Sigmoid colon (tissue), 7 donors: ENCODE measurements around the gene NR2F6. TPM values are rescaled to one million over a fixed set of nuclear protein-coding genes. Genes with fewer than 3 reads are reported as not detected.

Source experiments
- DNase-seq: peaks from one replicate; pipeline ENCODE4 v3.0.0-alpha.2; 2019
- H3K27ac ChIP-seq, 4 donors: fragments of 200-600 bp; sonication (generic); one replicate each; pipeline ENCODE4 v1.5.1; 2016 to 2019; ENCODE audit warnings: mild to moderate bottlenecking in 1 of 4
- H3K27me3 ChIP-seq, 3 donors: fragments of 200-600 bp; sonication (generic); one replicate each; pipeline ENCODE4 v1.5.1; 2019; ENCODE audit warnings: mild to moderate bottlenecking in 1 of 3
- H3K36me3 ChIP-seq, 4 donors: fragments of 200-600 bp; sonication (generic); one replicate each; pipeline ENCODE4 v1.5.1; 2016 to 2019
- H3K4me1 ChIP-seq, 4 donors: fragments of 200-600 bp; sonication (generic); one replicate each; pipeline ENCODE4 v1.5.1; 2017 to 2019
- H3K4me3 ChIP-seq, 4 donors: fragments of 200-600 bp; sonication (generic); one replicate each; pipeline ENCODE4 v1.5.1; 2017 to 2019; ENCODE audit warnings: mild to moderate bottlenecking in 2 of 4, moderate library complexity in 1 of 4
- H3K9me3 ChIP-seq, 4 donors: fragments of 200-600 bp in 3 of 4; sonication (generic) in 3 of 4; one replicate each; pipeline versions ENCODE4 v1.5.1 to v1.6.1; 2013 to 2019
- CTCF ChIP-seq, 4 experiments: fragments of 450-650 bp in 3 of 4; fragments of 200-600 bp in 1 of 4; IDR thresholded peaks; one replicate each; pipeline ENCODE4 v1.5.1; 2016 to 2019; ENCODE audit warnings: antibody characterized with exemption in 4 of 4, mild to moderate bottlenecking in 3 of 4, moderate library complexity in 2 of 4
- EP300 ChIP-seq, 4 donors: sonication (generic); formaldehyde crosslinking; IDR thresholded peaks; one replicate each; pipeline ENCODE4 v1.6.1; 2017; ENCODE audit warnings: antibody characterized with exemption in 4 of 4
- POLR2A ChIP-seq, 2 donors: fragments of 450-650 bp; IDR thresholded peaks; one replicate each; pipeline ENCODE4 v1.6.1; 2016; ENCODE audit warnings: antibody characterized with exemption in 2 of 2, mild to moderate bottlenecking in 2 of 2, moderate library complexity in 2 of 2
- POLR2AphosphoS5 ChIP-seq, 4 donors: sonication (generic); formaldehyde crosslinking; IDR thresholded peaks; one replicate each; pipeline ENCODE4 v1.6.1; 2017; ENCODE audit warnings: antibody characterized with exemption in 4 of 4
- WGBS, 2 donors: extraction: QIAGEN DNeasy Blood & Tissue Kit; methylation state at CpG; one replicate each; pipeline ENCODE4 v1.1.7; 2013; 5-methylcytosine and 5-hydroxymethylcytosine counted together
- intact Hi-C: fragments of 100-400 bp; cut with DNase I; formaldehyde crosslinking; loops from one replicate; pipeline ENCODE4 v1.15.1; 2023
- polyA plus RNA-seq, 3 donors: library from polyadenylated mRNA; stranded (reverse); fragments of 200-250 nt; gene quantifications; one replicate each; pipeline ENCODE4 v1.2.3, GENCODE V29; 2013
- total RNA-seq, 4 donors: library from RNA; depleted of rRNA; stranded (reverse); fragments of >200 nt; gene quantifications; one replicate each; pipeline ENCODE4 v1.1.0, GENCODE V29; 2016
- donor health status: healthy with polysubstance abuse.
- donor health status: Bipolar disorder and iron deficiency.
- donor health status: healthy.

The NR2F6 gene
- total and polyA plus RNA-seq, 7 donors = 21.6 to 72.1 (median 32.6) TPM

- intact Hi-C loops = loop anchor here (2.0 kb wide), 2 partner anchors 21 to 51 kb away; partner anchors contain the start of genes NR2F6 and USE1
- H3K4me3 ChIP-seq = no peak overlapping the region
- 90 to 94% methylated on average over 7 of the region's 7 CpGs for WGBS, 2 donors
- H3K9me3 ChIP-seq = no peaks in the 10 kb centered on the region
- TF ChIP-seq CTCF (IDR thresholded peaks at IDR 0.05) = no peak
- TF ChIP-seq POLR2AphosphoS5 (IDR thresholded peaks at IDR 0.05) = no peak
- TF ChIP-seq EP300 (IDR thresholded peaks at IDR 0.05) = no peak
- no peak for TF ChIP-seq POLR2A (IDR thresholded peaks at IDR 0.05)
- peak overlapping the region in 1 of 4 donors; percentile 80 for H3K27ac ChIP-seq
- no peak for DNase-seq
- H3K36me3 ChIP-seq = peaks cover 0 to 25% (median 7%) of the 10 kb centered on the region in 4 donors
- peaks cover 0 to 13% (median 11%) of the 10 kb centered on the region in 4 donors for H3K4me1 ChIP-seq
- H3K27me3 ChIP-seq = no peaks in the 10 kb centered on the region
Measured at GRCh38 chr19:17266026-17266425, 20.3 kb upstream of the NR2F6 start.

GRCh38 chr19:17264641-17264979 is 18.9 kb upstream of the NR2F6 start, which contains the start of gene USHBP1:
USHBP1 (minus strand) TSS chr19:17264745; CDS start chr19:17264299, 446 bp downstream.
- H3K9me3 ChIP-seq = peaks cover 0 to 3% (median 0%) of the 10 kb centered on the region in 4 donors
- H3K27me3 ChIP-seq = no peaks in the 10 kb centered on the region
- 39 to 55% methylated on average over 5 of the region's 5 CpGs for WGBS, 2 donors
- peak within 1 kb of the TSS in 3 of 4 donors; percentile 12 to 25 (median 24) for H3K4me3 ChIP-seq
- intact Hi-C loops = no loop called here
- peaks cover 0 to 13% (median 11%) of the 10 kb centered on the region in 4 donors for H3K4me1 ChIP-seq
- TF ChIP-seq POLR2A (IDR thresholded peaks at IDR 0.05) = no peak
- no peak for TF ChIP-seq CTCF (IDR thresholded peaks at IDR 0.05)
- peak in 3 of 4 donors; percentile 30 to 44 (median 40) for TF ChIP-seq POLR2AphosphoS5 (IDR thresholded peaks at IDR 0.05)
- TF ChIP-seq EP300 (IDR thresholded peaks at IDR 0.05) = no peak
- peak within 1 kb of the TSS in 2 of 4 donors; percentile 9 to 60 for H3K27ac ChIP-seq
- H3K36me3 ChIP-seq = peaks cover 0 to 11% (median 2%) of the 10 kb centered on the region in 4 donors
- DNase-seq = no peak

GRCh38 chr19:17263712-17264640 is 18.3 kb upstream of the NR2F6 start:
- peaks cover 0 to 5% (median 0%) of the 10 kb centered on the region in 4 donors for H3K9me3 ChIP-seq
- H3K27me3 ChIP-seq = no peaks in the 10 kb centered on the region
- intact Hi-C loops = no loop called here
- H3K27ac ChIP-seq = peak overlapping the region in 1 of 4 donors; percentile 60
- 84 to 87% methylated on average over 23 of the region's 23 CpGs for WGBS, 2 donors
- peaks cover 0 to 13% (median 11%) of the 10 kb centered on the region in 4 donors for H3K4me1 ChIP-seq
- TF ChIP-seq POLR2A (IDR thresholded peaks at IDR 0.05) (no peak), CTCF (IDR thresholded peaks at IDR 0.05) (no peak), POLR2AphosphoS5 (IDR thresholded peaks at IDR 0.05) (no peak), EP300 (IDR thresholded peaks at IDR 0.05) (no peak)
- peak overlapping the region in 3 of 4 donors; percentile 12 to 25 (median 24) for H3K4me3 ChIP-seq
- peaks cover 0 to 5% (median 2%) of the 10 kb centered on the region in 4 donors for H3K36me3 ChIP-seq
- no peak for DNase-seq

- intact Hi-C loops = no loop called here
- DNase-seq = no peak
- peaks cover 0 to 5% (median 0%) of the 10 kb centered on the region in 4 donors for H3K9me3 ChIP-seq
- no peaks in the 10 kb centered on the region for H3K27me3 ChIP-seq
- 84 to 91% methylated on average over 16 of the region's 16 CpGs for WGBS, 2 donors
- H3K36me3 ChIP-seq = no peaks in the 10 kb centered on the region
- TF ChIP-seq POLR2A (IDR thresholded peaks at IDR 0.05) (no peak), EP300 (IDR thresholded peaks at IDR 0.05) (no peak), CTCF (IDR thresholded peaks at IDR 0.05) (no peak), POLR2AphosphoS5 (IDR thresholded peaks at IDR 0.05) (no peak)
- H3K4me3 ChIP-seq = no peak overlapping the region
- H3K4me1 ChIP-seq = peaks cover 0 to 1% (median 0%) of the 10 kb centered on the region in 4 donors
- H3K27ac ChIP-seq = no peak overlapping the region
Measured at GRCh38 chr19:17262557-17262956, 16.8 kb upstream of the NR2F6 start.
